Karpas-422 (cell line): ENCODE data around the gene PSMD6. TPM values are rescaled to one million over a fixed set of nuclear protein-coding genes. Genes with fewer than 3 reads are reported as not detected.

ENCODE experiments used
- DNase-seq: peaks from one replicate; pipeline ENCODE4 v3.0.0-alpha.2; 2015
- H2AFZ ChIP-seq: fragments of 200-600 bp; sonication (generic); 2 replicates; pipeline ENCODE4 v1.6.1; 2014; ENCODE audit warnings: antibody characterized with exemption, low read length, mixed read lengths
- H3K27ac ChIP-seq: fragments of 200-600 bp; sonication (generic); 2 replicates; pipeline ENCODE4 v1.5.1; 2014; ENCODE audit warnings: mild to moderate bottlenecking, low read length, moderate library complexity
- H3K27me3 ChIP-seq: fragments of 200-600 bp; sonication (generic); 2 replicates; pipeline ENCODE4 v1.6.1; 2014; ENCODE audit warnings: low read length, mixed read lengths
- H3K36me3 ChIP-seq: fragments of 200-600 bp; sonication (generic); 2 replicates; pipeline ENCODE4 v1.6.1; 2014; ENCODE audit warnings: low read length, mixed read lengths; ENCODE audit not compliant: insufficient read depth
- H3K4me1 ChIP-seq: fragments of 200-600 bp; sonication (generic); 2 replicates; pipeline ENCODE4 v1.6.1; 2014; ENCODE audit warnings: mild to moderate bottlenecking, low read length, mixed read lengths
- H3K4me2 ChIP-seq: fragments of 200-600 bp; sonication (generic); 2 replicates; pipeline ENCODE4 v1.6.1; 2014; ENCODE audit warnings: low read length, low read depth, mild to moderate bottlenecking; ENCODE audit not compliant: poor library complexity, severe bottlenecking
- H3K4me3 ChIP-seq: fragments of 200-600 bp; sonication (generic); 2 replicates; pipeline ENCODE4 v1.5.1; 2014; ENCODE audit warnings: mild to moderate bottlenecking, antibody characterized with exemption, low read length, mixed read lengths
- H3K79me2 ChIP-seq: fragments of 200-600 bp; sonication (generic); 2 replicates; pipeline ENCODE4 v1.6.1; 2014; ENCODE audit warnings: mild to moderate bottlenecking, low read length, mixed read lengths
- H3K9ac ChIP-seq: fragments of 200-600 bp; sonication (generic); 2 replicates; pipeline ENCODE4 v1.6.0; 2014; ENCODE audit warnings: low read length
- H3K9me2 ChIP-seq: fragments of 200-600 bp; sonication (generic), shearing (Covaris generic); replicated peaks from 2 replicates; pipeline ENCODE4 v1.6.0; 2014; ENCODE audit warnings: mild to moderate bottlenecking, low read length, moderate library complexity; ENCODE audit not compliant: insufficient read depth
- H3K9me3 ChIP-seq: fragments of 300-700, 200-600 bp; sonication (generic); 2 replicates; pipeline ENCODE4 v1.6.1; 2014; ENCODE audit warnings: low read length, mixed read lengths
- H4K20me1 ChIP-seq: fragments of 200-600 bp; sonication (generic); 2 replicates; pipeline ENCODE4 v1.6.1; 2014; ENCODE audit warnings: mild to moderate bottlenecking, antibody characterized with exemption, low read length, low read depth; ENCODE audit not compliant: insufficient read depth
- total RNA-seq: library from RNA; depleted of rRNA; stranded (reverse); fragments of >200 nt; shearing (Covaris generic); gene quantifications from 2 replicates; pipeline ENCODE4 v1.2.3, GENCODE V29; 2014; ENCODE audit warnings: low replicate concordance

Gene PSMD6
- total RNA-seq, 1 experiment from 2014 or later: 95.6 TPM

GRCh38 chr3:64039981-64040733 is 16.9 kb upstream of the PSMD6 start:
- no peaks in the 10 kb centered on the region for H3K27me3 ChIP-seq
- peaks cover 30% of the 10 kb centered on the region for H3K4me1 ChIP-seq
- no peaks in the 10 kb centered on the region for H3K79me2 ChIP-seq
- H3K4me2 ChIP-seq: peak overlapping the region; percentile 56
- H4K20me1 ChIP-seq: no peaks in the 10 kb centered on the region
- H3K27ac ChIP-seq: peak overlapping the region; percentile 74
- H3K4me3 ChIP-seq: peak overlapping the region; percentile 33
- no peaks in the 10 kb centered on the region for H3K36me3 ChIP-seq
- H3K9ac ChIP-seq: peak overlapping the region; percentile 39
- no peaks in the 10 kb centered on the region for H3K9me2 ChIP-seq
- peak overlapping the region; percentile 16; the same call in 1 of the 2 replicates for H2AFZ ChIP-seq
- no peak for DNase-seq
- no peaks in the 10 kb centered on the region for H3K9me3 ChIP-seq

- Histone ChIP-seq H3K9me3 (no peaks in the 10 kb centered on the region), H3K79me2 (no peaks in the 10 kb centered on the region), H3K9ac (peak overlapping the region; percentile 39), H4K20me1 (no peaks in the 10 kb centered on the region), H2AFZ (peak overlapping the region; percentile 16; the same call in 1 of the 2 replicates), H3K9me2 (no peaks in the 10 kb centered on the region), H3K4me3 (peak overlapping the region; percentile 33; the same call in 1 of the 2 replicates), H3K4me2 (peak overlapping the region; percentile 56), H3K36me3 (no peaks in the 10 kb centered on the region), H3K4me1 (peaks cover 30% of the 10 kb centered on the region), H3K27ac (peak overlapping the region; percentile 74), H3K27me3 (no peaks in the 10 kb centered on the region)
- no peak for DNase-seq
Observed at GRCh38 chr3:64039332-64039731, 16.0 kb upstream of the PSMD6 start.

- H3K27ac ChIP-seq: peak overlapping the region; percentile 74
- H3K4me3 ChIP-seq: no peak overlapping the region; the same call in 1 of the 2 replicates
- no peaks in the 10 kb centered on the region for H4K20me1 ChIP-seq
- H3K79me2 ChIP-seq: no peaks in the 10 kb centered on the region
- peaks cover 30% of the 10 kb centered on the region for H3K4me1 ChIP-seq
- H3K9ac ChIP-seq: peak overlapping the region; percentile 39; the same call in 1 of the 2 replicates
- no peaks in the 10 kb centered on the region for H3K9me2 ChIP-seq
- H3K27me3 ChIP-seq: no peaks in the 10 kb centered on the region
- DNase-seq: no peak
- H3K36me3 ChIP-seq: no peaks in the 10 kb centered on the region
- no peak overlapping the region; the same call in 1 of the 2 replicates for H2AFZ ChIP-seq
- peak overlapping the region; percentile 56 for H3K4me2 ChIP-seq
- no peaks in the 10 kb centered on the region for H3K9me3 ChIP-seq
Observed at GRCh38 chr3:64038253-64038767, 15.0 kb upstream of the PSMD6 start.

GRCh38 chr3:64037084-64037483 is 13.8 kb upstream of the PSMD6 start:
- Histone ChIP-seq H4K20me1 (no peaks in the 10 kb centered on the region), H3K4me3 (no peak overlapping the region), H3K27me3 (no peaks in the 10 kb centered on the region), H3K4me1 (peaks cover 30% of the 10 kb centered on the region), H2AFZ (no peak overlapping the region), H3K9me3 (no peaks in the 10 kb centered on the region), H3K36me3 (no peaks in the 10 kb centered on the region), H3K9me2 (no peaks in the 10 kb centered on the region), H3K27ac (no peak overlapping the region), H3K9ac (no peak overlapping the region), H3K4me2 (no peak overlapping the region), H3K79me2 (no peaks in the 10 kb centered on the region)
- DNase-seq: no peak

GRCh38 chr3:64033069-64033468 is 9.8 kb upstream of the PSMD6 start:
- Histone ChIP-seq H3K9ac (no peak overlapping the region), H3K9me2 (no peaks in the 10 kb centered on the region), H3K79me2 (no peaks in the 10 kb centered on the region), H3K36me3 (no peaks in the 10 kb centered on the region), H3K27me3 (no peaks in the 10 kb centered on the region), H3K9me3 (no peaks in the 10 kb centered on the region), H3K27ac (no peak overlapping the region), H2AFZ (no peak overlapping the region), H3K4me1 (peaks cover 11% of the 10 kb centered on the region), H4K20me1 (no peaks in the 10 kb centered on the region), H3K4me3 (no peak overlapping the region), H3K4me2 (no peak overlapping the region)
- no peak for DNase-seq

GRCh38 chr3:64031540-64032508 is 8.5 kb upstream of the PSMD6 start:
- Histone ChIP-seq H3K27ac (no peak overlapping the region), H3K27me3 (no peaks in the 10 kb centered on the region), H2AFZ (no peak overlapping the region), H3K9me2 (no peaks in the 10 kb centered on the region), H3K9me3 (no peaks in the 10 kb centered on the region), H3K9ac (no peak overlapping the region), H3K4me2 (no peak overlapping the region), H3K4me3 (no peak overlapping the region), H3K4me1 (peaks cover 9% of the 10 kb centered on the region), H3K79me2 (no peaks in the 10 kb centered on the region), H3K36me3 (no peaks in the 10 kb centered on the region), H4K20me1 (no peaks in the 10 kb centered on the region)
- no peak for DNase-seq

- Histone ChIP-seq H3K4me3 (peak overlapping the region; percentile 34; the same call in 1 of the 2 replicates), H2AFZ (peak overlapping the region; percentile 88), H3K9ac (peak overlapping the region; percentile 59), H3K36me3 (no peaks in the 10 kb centered on the region), H3K27me3 (no peaks in the 10 kb centered on the region), H3K4me1 (peaks cover 9% of the 10 kb centered on the region), H3K9me3 (no peaks in the 10 kb centered on the region), H3K9me2 (no peaks in the 10 kb centered on the region), H4K20me1 (no peaks in the 10 kb centered on the region), H3K27ac (no peak overlapping the region), H3K79me2 (no peaks in the 10 kb centered on the region), H3K4me2 (peak overlapping the region; percentile 71)
- DNase-seq: peak; percentile 92
Observed at GRCh38 chr3:64030741-64031140, 7.4 kb upstream of the PSMD6 start.

- DNase-seq: peak; percentile 34
- no peaks in the 10 kb centered on the region for H3K27me3 ChIP-seq
- no peak overlapping the region for H3K4me2 ChIP-seq
- no peaks in the 10 kb centered on the region for H3K79me2 ChIP-seq
- H3K27ac ChIP-seq: no peak overlapping the region
- H3K9me2 ChIP-seq: no peaks in the 10 kb centered on the region
- H3K36me3 ChIP-seq: no peaks in the 10 kb centered on the region
- no peaks in the 10 kb centered on the region for H4K20me1 ChIP-seq
- no peak overlapping the region for H3K9ac ChIP-seq
- H2AFZ ChIP-seq: no peak overlapping the region; the same call in 1 of the 2 replicates
- peaks cover 9% of the 10 kb centered on the region for H3K4me1 ChIP-seq
- H3K4me3 ChIP-seq: no peak overlapping the region
- no peaks in the 10 kb centered on the region for H3K9me3 ChIP-seq
Observed at GRCh38 chr3:64029287-64029686, 6.0 kb upstream of the PSMD6 start.
